ENCODE data around the gene TMEM43. TPM values are rescaled to one million over a fixed set of nuclear protein-coding genes. Genes with fewer than 3 reads are reported as not detected.

TMEM43 gene
- polyA plus RNA-seq, 1 of the 3 experiments (the other 2 are of a cell fraction): 105 TPM

DNA sequence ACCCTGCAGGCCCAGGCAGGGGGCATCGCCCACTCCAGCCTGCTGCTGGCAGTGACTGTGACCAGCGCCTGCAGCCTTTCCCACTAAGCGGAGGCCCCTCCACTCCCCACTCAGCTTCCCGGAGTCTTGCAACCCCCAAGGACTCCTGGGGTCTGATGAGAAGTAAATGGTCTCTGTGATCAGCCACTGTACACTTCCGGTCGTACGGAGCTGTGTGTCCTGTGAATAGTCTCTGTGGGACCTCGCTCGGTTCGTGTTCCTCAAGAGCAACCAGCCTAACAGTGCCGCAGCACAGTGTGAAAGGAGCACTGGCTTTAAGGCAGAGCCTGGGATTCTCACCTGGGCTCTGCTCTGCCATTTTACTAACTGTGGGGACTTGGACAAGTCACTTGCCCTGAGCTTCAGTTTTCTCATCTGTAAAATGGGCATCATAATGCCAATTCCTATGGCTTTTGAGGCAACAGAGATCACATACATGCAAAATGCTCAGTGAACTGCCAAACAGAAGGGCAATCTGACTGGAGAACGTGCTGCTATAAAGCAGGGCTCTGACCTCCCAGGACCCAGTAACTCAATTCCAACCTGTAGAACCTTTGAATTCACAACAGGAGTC lies 26.7 kb downstream of the TMEM43 start:
- Histone ChIP-seq H3K79me2 (ENCODE audit: insufficient read depth) (peaks cover 26% of the 10 kb centered on the region; the same call in 1 of the 2 replicates), H3K27me3 (ENCODE audit: insufficient read depth) (no peaks in the 10 kb centered on the region), H3K4me1 (ENCODE audit: control insufficient read depth in 1 of 2, insufficient read depth in 2 of 2, low read depth in 1 of 2, low read length in 1 of 2) (peaks cover 0 to 2% of the 10 kb centered on the region in 2 experiments; a peak in 1 of 4 replicates), H3K9ac (no peak overlapping the region), H3K36me3 (replicated peaks in 1 of 2; ENCODE audit: control insufficient read depth in 1 of 2, insufficient read depth in 2 of 2, low read length in 1 of 2) (peaks cover 45 to 76% of the 10 kb centered on the region in 2 experiments), H3K9me2 (no peaks in the 10 kb centered on the region), H4K20me1 (ENCODE audit: insufficient read depth) (0 out of 2 replicates have a peak, but pooled peaks cover 9% of the 10 kb centered on the region), H2AFZ (ENCODE audit: low read depth) (no peak overlapping the region), H3K9me3 (no peaks in the 10 kb centered on the region), H3F3A (replicated peaks; ENCODE audit: insufficient read depth) (no peaks in the 10 kb centered on the region), H3K4me3 (ENCODE audit: low read depth in 2 of 2, low read length in 1 of 2) (no peak overlapping the region), H3K4me2 (no peak overlapping the region), H3K27ac (ENCODE audit: low read depth in 2 of 2, low read length in 1 of 2) (no peak overlapping the region)
- POLR2A ChIA-PET: no interaction called here
- no peak for DNase-seq
- 93% methylated on average over 11 of the region's 12 CpGs for WGBS (ENCODE audit: low lambda C conversion rate)
- TF ChIP-seq RFX5 (IDR thresholded peaks at IDR 0.05; ENCODE audit: low read length) (no peak), YY1 (IDR thresholded peaks at IDR 0.05; ENCODE audit: low read depth) (no peak), FOSL2 (IDR thresholded peaks at IDR 0.05; ENCODE audit: borderline replicate concordance, low read depth) (no peak), CHD2 (IDR thresholded peaks at IDR 0.05; ENCODE audit: low read length, partially characterized antibody) (no peak), POLR2AphosphoS5 (IDR thresholded peaks at IDR 0.05; ENCODE audit: low read depth, low read length) (no peak), EP300 (IDR thresholded peaks at IDR 0.05; ENCODE audit: borderline replicate concordance in 1 of 2, low read depth in 1 of 2, low read length in 1 of 2) (no peak), MXI1 (IDR thresholded peaks at IDR 0.05; ENCODE audit: low read depth, low read length) (no peak), ELF1 (IDR thresholded peaks at IDR 0.05) (no peak), NFIC (IDR thresholded peaks at IDR 0.05; ENCODE audit: borderline replicate concordance) (no peak)
- TF ChIP-seq, protein P1, sequence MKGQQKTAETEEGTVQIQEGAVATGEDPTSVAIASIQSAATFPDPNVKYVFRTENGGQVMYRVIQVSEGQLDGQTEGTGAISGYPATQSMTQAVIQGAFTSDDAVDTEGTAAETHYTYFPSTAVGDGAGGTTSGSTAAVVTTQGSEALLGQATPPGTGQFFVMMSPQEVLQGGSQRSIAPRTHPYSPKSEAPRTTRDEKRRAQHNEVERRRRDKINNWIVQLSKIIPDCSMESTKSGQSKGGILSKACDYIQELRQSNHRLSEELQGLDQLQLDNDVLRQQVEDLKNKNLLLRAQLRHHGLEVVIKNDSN (IDR thresholded peaks at IDR 0.05; ENCODE audit: borderline replicate concordance, low read depth): no peak
- TF ChIP-seq, protein P2, sequence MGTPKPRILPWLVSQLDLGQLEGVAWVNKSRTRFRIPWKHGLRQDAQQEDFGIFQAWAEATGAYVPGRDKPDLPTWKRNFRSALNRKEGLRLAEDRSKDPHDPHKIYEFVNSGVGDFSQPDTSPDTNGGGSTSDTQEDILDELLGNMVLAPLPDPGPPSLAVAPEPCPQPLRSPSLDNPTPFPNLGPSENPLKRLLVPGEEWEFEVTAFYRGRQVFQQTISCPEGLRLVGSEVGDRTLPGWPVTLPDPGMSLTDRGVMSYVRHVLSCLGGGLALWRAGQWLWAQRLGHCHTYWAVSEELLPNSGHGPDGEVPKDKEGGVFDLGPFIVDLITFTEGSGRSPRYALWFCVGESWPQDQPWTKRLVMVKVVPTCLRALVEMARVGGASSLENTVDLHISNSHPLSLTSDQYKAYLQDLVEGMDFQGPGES (IDR thresholded peaks at IDR 0.05; ENCODE audit: low read depth, low read length): no peak
- TF ChIP-seq, protein P3, sequence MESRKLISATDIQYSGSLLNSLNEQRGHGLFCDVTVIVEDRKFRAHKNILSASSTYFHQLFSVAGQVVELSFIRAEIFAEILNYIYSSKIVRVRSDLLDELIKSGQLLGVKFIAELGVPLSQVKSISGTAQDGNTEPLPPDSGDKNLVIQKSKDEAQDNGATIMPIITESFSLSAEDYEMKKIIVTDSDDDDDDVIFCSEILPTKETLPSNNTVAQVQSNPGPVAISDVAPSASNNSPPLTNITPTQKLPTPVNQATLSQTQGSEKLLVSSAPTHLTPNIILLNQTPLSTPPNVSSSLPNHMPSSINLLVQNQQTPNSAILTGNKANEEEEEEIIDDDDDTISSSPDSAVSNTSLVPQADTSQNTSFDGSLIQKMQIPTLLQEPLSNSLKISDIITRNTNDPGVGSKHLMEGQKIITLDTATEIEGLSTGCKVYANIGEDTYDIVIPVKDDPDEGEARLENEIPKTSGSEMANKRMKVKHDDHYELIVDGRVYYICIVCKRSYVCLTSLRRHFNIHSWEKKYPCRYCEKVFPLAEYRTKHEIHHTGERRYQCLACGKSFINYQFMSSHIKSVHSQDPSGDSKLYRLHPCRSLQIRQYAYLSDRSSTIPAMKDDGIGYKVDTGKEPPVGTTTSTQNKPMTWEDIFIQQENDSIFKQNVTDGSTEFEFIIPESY (IDR thresholded peaks at IDR 0.05; ENCODE audit: borderline replicate concordance, low read depth): no peak
- TF ChIP-seq, protein P4, sequence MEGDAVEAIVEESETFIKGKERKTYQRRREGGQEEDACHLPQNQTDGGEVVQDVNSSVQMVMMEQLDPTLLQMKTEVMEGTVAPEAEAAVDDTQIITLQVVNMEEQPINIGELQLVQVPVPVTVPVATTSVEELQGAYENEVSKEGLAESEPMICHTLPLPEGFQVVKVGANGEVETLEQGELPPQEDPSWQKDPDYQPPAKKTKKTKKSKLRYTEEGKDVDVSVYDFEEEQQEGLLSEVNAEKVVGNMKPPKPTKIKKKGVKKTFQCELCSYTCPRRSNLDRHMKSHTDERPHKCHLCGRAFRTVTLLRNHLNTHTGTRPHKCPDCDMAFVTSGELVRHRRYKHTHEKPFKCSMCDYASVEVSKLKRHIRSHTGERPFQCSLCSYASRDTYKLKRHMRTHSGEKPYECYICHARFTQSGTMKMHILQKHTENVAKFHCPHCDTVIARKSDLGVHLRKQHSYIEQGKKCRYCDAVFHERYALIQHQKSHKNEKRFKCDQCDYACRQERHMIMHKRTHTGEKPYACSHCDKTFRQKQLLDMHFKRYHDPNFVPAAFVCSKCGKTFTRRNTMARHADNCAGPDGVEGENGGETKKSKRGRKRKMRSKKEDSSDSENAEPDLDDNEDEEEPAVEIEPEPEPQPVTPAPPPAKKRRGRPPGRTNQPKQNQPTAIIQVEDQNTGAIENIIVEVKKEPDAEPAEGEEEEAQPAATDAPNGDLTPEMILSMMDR (IDR thresholded peaks at IDR 0.05): no peak
- CTCF ChIA-PET: interaction anchor here (1.3 to 2.1 kb wide), 4 partner anchors 10 to 255 kb away, joined by 3 to 5 read pairs (median 4); partner anchors contain the start of genes CHCHD4 and TMEM43
